Measurements from ENCODE around the gene ARFIP2. TPM values are rescaled to one million over a fixed set of nuclear protein-coding genes. Genes with fewer than 3 reads are reported as not detected.

The ARFIP2 gene
- total RNA-seq, 1 donor from 2014 or later, result 71.8 TPM

DNA sequence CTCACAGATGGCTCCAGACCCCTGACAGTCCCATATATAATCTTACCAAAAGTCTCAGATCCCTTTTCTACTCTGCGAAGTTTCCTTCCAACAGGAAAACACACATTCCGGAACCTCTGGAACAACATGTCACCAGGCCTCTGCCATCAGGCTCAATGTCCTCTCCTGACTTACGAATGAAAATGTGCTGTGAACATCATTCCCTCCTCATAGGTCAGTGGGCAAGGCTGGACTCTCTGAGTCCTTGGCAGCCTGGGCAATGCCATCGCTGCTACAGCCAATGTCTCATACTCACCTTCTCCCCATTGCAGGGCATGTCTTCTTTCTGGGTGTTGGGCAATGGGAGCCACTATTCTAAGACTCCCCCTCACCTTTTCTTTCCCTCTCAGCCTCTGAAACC lies 38.7 kb downstream of the ARFIP2 start:
- no peaks in the 10 kb centered on the region for H3K27me3 ChIP-seq (ENCODE audit: insufficient read depth, low read length)
- H3K9ac ChIP-seq (ENCODE audit: low read length), result no peak overlapping the region
- no peaks in the 10 kb centered on the region for H3K36me3 ChIP-seq (ENCODE audit: insufficient read depth, low read length)
- Mint-ChIP-seq H3K36me3 (ENCODE audit: low read depth, unreplicated experiment) (peaks cover under 1% of the 10 kb centered on the region), H3K4me3 (ENCODE audit: unreplicated experiment) (no peak overlapping the region), H3K4me1 (ENCODE audit: low read depth, unreplicated experiment) (peaks cover 6% of the 10 kb centered on the region), H3K27ac (ENCODE audit: unreplicated experiment) (no peak overlapping the region), H3K9me3 (ENCODE audit: unreplicated experiment) (no peaks in the 10 kb centered on the region), H3K27me3 (ENCODE audit: low read depth, unreplicated experiment) (no peaks in the 10 kb centered on the region)
- H2AFZ ChIP-seq (ENCODE audit: low read depth, low read length), result no peak overlapping the region
- no peaks in the 10 kb centered on the region for H4K20me1 ChIP-seq (ENCODE audit: insufficient read depth, low read length)
- H3K4me3 ChIP-seq (ENCODE audit: insufficient read depth, low read depth, low read length), result no peak overlapping the region
- no peaks in the 10 kb centered on the region for H3K9me3 ChIP-seq (ENCODE audit: insufficient read depth, low read depth, low read length)
- no peak overlapping the region for H3K27ac ChIP-seq (ENCODE audit: low read depth, low read length)
- no peak overlapping the region for H3K4me2 ChIP-seq (ENCODE audit: low read length)
- no peaks in the 10 kb centered on the region for H3K79me2 ChIP-seq (ENCODE audit: insufficient read depth, low read length)
- DNase-seq (ENCODE audit: low read depth) (no peak), FAIRE-seq (no peak)
- no peaks in the 10 kb centered on the region for H3K4me1 ChIP-seq (ENCODE audit: insufficient read depth, low read length)
- no peak for TF ChIP-seq EZH2 (IDR thresholded peaks at IDR 0.05; ENCODE audit: insufficient read depth, low read length)
- TF ChIP-seq, protein P1, sequence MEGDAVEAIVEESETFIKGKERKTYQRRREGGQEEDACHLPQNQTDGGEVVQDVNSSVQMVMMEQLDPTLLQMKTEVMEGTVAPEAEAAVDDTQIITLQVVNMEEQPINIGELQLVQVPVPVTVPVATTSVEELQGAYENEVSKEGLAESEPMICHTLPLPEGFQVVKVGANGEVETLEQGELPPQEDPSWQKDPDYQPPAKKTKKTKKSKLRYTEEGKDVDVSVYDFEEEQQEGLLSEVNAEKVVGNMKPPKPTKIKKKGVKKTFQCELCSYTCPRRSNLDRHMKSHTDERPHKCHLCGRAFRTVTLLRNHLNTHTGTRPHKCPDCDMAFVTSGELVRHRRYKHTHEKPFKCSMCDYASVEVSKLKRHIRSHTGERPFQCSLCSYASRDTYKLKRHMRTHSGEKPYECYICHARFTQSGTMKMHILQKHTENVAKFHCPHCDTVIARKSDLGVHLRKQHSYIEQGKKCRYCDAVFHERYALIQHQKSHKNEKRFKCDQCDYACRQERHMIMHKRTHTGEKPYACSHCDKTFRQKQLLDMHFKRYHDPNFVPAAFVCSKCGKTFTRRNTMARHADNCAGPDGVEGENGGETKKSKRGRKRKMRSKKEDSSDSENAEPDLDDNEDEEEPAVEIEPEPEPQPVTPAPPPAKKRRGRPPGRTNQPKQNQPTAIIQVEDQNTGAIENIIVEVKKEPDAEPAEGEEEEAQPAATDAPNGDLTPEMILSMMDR (IDR thresholded peaks at IDR 0.05; ENCODE audit: insufficient read depth, low read depth, low read length), result no peak

DNA sequence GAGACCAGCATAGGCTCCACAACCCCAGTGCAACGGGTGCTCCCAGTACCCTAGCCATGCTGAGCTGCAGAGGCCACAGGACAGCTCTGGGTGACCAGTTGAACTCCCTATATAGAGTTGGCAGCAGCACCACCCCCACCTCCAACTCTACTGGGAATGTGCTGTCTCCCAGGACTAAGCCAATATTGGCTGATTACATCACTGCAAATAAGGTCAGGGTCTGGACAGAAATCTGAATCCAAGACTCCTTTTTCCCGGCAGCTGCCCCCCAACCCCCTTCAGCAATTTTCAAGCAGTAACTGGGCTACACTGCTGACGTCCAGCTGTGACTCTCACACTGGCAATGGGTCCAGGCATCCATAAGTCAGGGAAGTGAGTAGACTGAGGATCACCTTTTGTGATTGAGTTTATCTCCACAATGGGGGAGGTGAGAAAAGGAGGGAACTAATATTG lies 40.2 kb downstream of the ARFIP2 start, which contains the start of gene HPX:
HPX (minus strand) TSS at position 82 of the 453 bp plus-strand sequence; CDS start at position 58, 24 bp downstream.
- H3K36me3 Mint-ChIP-seq (ENCODE audit: low read depth, unreplicated experiment), result peaks cover 2% of the 10 kb centered on the region
- H3K27ac Mint-ChIP-seq (ENCODE audit: unreplicated experiment), result no peak within 1 kb of the TSS
- DNase-seq (ENCODE audit: low read depth) (no peak), FAIRE-seq (no peak)
- no peaks in the 10 kb centered on the region for H3K79me2 ChIP-seq (ENCODE audit: insufficient read depth, low read length)
- no peaks in the 10 kb centered on the region for H3K27me3 Mint-ChIP-seq (ENCODE audit: low read depth, unreplicated experiment)
- H3K4me1 Mint-ChIP-seq (ENCODE audit: low read depth, unreplicated experiment), result peaks cover 6% of the 10 kb centered on the region
- H4K20me1 ChIP-seq (ENCODE audit: insufficient read depth, low read length), result no peaks in the 10 kb centered on the region
- no peaks in the 10 kb centered on the region for H3K4me1 ChIP-seq (ENCODE audit: insufficient read depth, low read length)
- H3K27me3 ChIP-seq (ENCODE audit: insufficient read depth, low read length), result no peaks in the 10 kb centered on the region
- H3K4me2 ChIP-seq (ENCODE audit: low read length), result no peak within 1 kb of the TSS
- H3K9me3 ChIP-seq (ENCODE audit: insufficient read depth, low read depth, low read length), result no peaks in the 10 kb centered on the region
- H3K4me3 Mint-ChIP-seq (ENCODE audit: unreplicated experiment), result no peak within 1 kb of the TSS
- no peaks in the 10 kb centered on the region for H3K9me3 Mint-ChIP-seq (ENCODE audit: unreplicated experiment)
- H3K9ac ChIP-seq (ENCODE audit: low read length), result no peak within 1 kb of the TSS
- no peak within 1 kb of the TSS for H2AFZ ChIP-seq (ENCODE audit: low read depth, low read length)
- H3K27ac ChIP-seq (ENCODE audit: low read depth, low read length), result no peak within 1 kb of the TSS
- TF ChIP-seq, protein P1 (IDR thresholded peaks at IDR 0.05; ENCODE audit: insufficient read depth, low read depth, low read length), result no peak
- no peak for TF ChIP-seq EZH2 (IDR thresholded peaks at IDR 0.05; ENCODE audit: insufficient read depth, low read length)
- H3K36me3 ChIP-seq (ENCODE audit: insufficient read depth, low read length), result no peaks in the 10 kb centered on the region
- H3K4me3 ChIP-seq (ENCODE audit: insufficient read depth, low read depth, low read length), result no peak within 1 kb of the TSS

DNA sequence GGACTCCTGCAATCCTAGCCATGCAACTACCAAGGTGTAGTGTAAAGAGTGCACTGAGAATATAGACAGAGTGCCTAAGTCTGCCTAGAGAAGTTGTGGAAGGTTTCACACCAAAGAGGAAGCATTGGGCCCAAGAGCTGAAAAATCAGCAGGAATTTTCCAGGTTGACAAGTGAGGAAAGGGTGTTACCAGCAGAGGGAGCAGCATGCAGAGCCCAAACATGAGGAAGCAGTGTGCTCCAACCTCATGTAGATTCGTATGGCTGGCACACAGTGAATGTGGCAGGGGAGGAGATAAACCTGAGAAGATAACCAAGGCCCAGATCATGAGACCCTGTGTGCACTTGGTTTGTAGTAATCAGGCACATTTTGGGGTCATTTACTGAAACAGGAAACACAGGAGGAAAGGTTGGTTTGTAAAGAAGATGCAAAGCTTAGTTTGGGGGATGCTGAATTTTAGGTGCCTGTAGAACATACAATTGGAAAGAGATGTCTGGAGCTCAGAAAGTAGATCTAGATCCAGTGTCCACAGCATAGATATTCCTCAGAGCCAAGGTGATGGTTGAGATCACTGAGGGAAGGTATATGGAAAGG lies 42.1 kb downstream of the ARFIP2 start:
- no peak overlapping the region for H2AFZ ChIP-seq (ENCODE audit: low read depth, low read length)
- peak; percentile 18 for DNase-seq (ENCODE audit: low read depth)
- no peak overlapping the region for H3K9ac ChIP-seq (ENCODE audit: low read length)
- no peaks in the 10 kb centered on the region for H3K36me3 ChIP-seq (ENCODE audit: insufficient read depth, low read length)
- H3K4me1 ChIP-seq (ENCODE audit: insufficient read depth, low read length), result no peaks in the 10 kb centered on the region
- no peak overlapping the region for H3K27ac ChIP-seq (ENCODE audit: low read depth, low read length)
- H3K36me3 Mint-ChIP-seq (ENCODE audit: low read depth, unreplicated experiment), result peaks cover 2% of the 10 kb centered on the region
- no peaks in the 10 kb centered on the region for H3K27me3 ChIP-seq (ENCODE audit: insufficient read depth, low read length)
- peaks cover 6% of the 10 kb centered on the region for H3K4me1 Mint-ChIP-seq (ENCODE audit: low read depth, unreplicated experiment)
- H4K20me1 ChIP-seq (ENCODE audit: insufficient read depth, low read length), result no peaks in the 10 kb centered on the region
- H3K4me3 Mint-ChIP-seq (ENCODE audit: unreplicated experiment), result no peak overlapping the region
- H3K9me3 ChIP-seq (ENCODE audit: insufficient read depth, low read depth, low read length), result no peaks in the 10 kb centered on the region
- no peak for FAIRE-seq
- no peak overlapping the region for H3K27ac Mint-ChIP-seq (ENCODE audit: unreplicated experiment)
- no peaks in the 10 kb centered on the region for H3K27me3 Mint-ChIP-seq (ENCODE audit: low read depth, unreplicated experiment)
- H3K9me3 Mint-ChIP-seq (ENCODE audit: unreplicated experiment), result no peaks in the 10 kb centered on the region
- H3K4me2 ChIP-seq (ENCODE audit: low read length), result no peak overlapping the region
- H3K4me3 ChIP-seq (ENCODE audit: insufficient read depth, low read depth, low read length), result no peak overlapping the region
- TF ChIP-seq, protein P1 (IDR thresholded peaks at IDR 0.05; ENCODE audit: insufficient read depth, low read depth, low read length), result peak; percentile 60
- TF ChIP-seq EZH2 (IDR thresholded peaks at IDR 0.05; ENCODE audit: insufficient read depth, low read length), result no peak
- H3K79me2 ChIP-seq (ENCODE audit: insufficient read depth, low read length), result no peaks in the 10 kb centered on the region
